Ectodermal cell (in vitro differentiated cells): ENCODE results near the gene APCDD1L.
"Not testable (repeated sequence)": the region's sequence is repeated elsewhere in the genome, so short reads cannot be mapped to it uniquely, and the experiment has no call there.

Source experiments
- H3K27ac ChIP-seq: 2 replicates; pipeline ENCODE4 v1.7.0; 2013; ENCODE audit warnings: mild to moderate bottlenecking, low read depth, low read length; ENCODE audit not compliant: insufficient read depth, poor library complexity, severe bottlenecking
- H3K27me3 ChIP-seq: 2 replicates; pipeline ENCODE4 v1.7.0; 2013; ENCODE audit warnings: mild to moderate bottlenecking, low read length; ENCODE audit not compliant: insufficient read depth, control insufficient read depth, poor library complexity, severe bottlenecking
- H3K36me3 ChIP-seq: one replicate; pipeline ENCODE4 v1.7.0; 2013; ENCODE audit warnings: low read length; ENCODE audit not compliant: control insufficient read depth, insufficient read depth
- H3K4me1 ChIP-seq: one replicate; pipeline ENCODE4 v1.7.0; 2013; ENCODE audit warnings: low read length; ENCODE audit not compliant: control insufficient read depth, insufficient read depth
- H3K4me3 ChIP-seq: 2 replicates; pipeline ENCODE4 v1.7.0; 2013; ENCODE audit warnings: low read depth, low read length, control low read depth; ENCODE audit not compliant: insufficient read depth
- H3K9me3 ChIP-seq: 2 replicates; pipeline ENCODE4 v1.7.0; 2013; ENCODE audit warnings: mild to moderate bottlenecking, low read length, moderate library complexity; ENCODE audit not compliant: control insufficient read depth
- WGBS, 2 experiments: methylation state at CpG; one replicate each; pipeline ENCODE4 v1.1.7; 2013; ENCODE audit warnings: missing lambda C conversion rate in 2 of 2; 5-methylcytosine and 5-hydroxymethylcytosine counted together

APCDD1L gene

GRCh38 chr20:58431134-58431533, 84.1 kb downstream of the APCDD1L start:
- no peaks in the 10 kb centered on the region for H3K27me3 ChIP-seq
- no peaks in the 10 kb centered on the region for H3K9me3 ChIP-seq
- no peaks in the 10 kb centered on the region for H3K4me1 ChIP-seq
- WGBS, 2 experiments = 94 to 96% methylated on average over 2 of the region's 2 CpGs
- no peak overlapping the region for H3K27ac ChIP-seq
- H3K4me3 ChIP-seq = no peak overlapping the region
- H3K36me3 ChIP-seq = no peaks in the 10 kb centered on the region

GRCh38 chr20:58429303-58429702, 85.9 kb downstream of the APCDD1L start:
- 94 to 95% methylated on average over 7 of the region's 7 CpGs for WGBS, 2 experiments
- H3K4me3 ChIP-seq = no peak overlapping the region
- no peaks in the 10 kb centered on the region for H3K4me1 ChIP-seq
- H3K36me3 ChIP-seq = no peaks in the 10 kb centered on the region
- H3K27me3 ChIP-seq = no peaks in the 10 kb centered on the region
- H3K9me3 ChIP-seq = no peaks in the 10 kb centered on the region
- no peak overlapping the region for H3K27ac ChIP-seq

GRCh38 chr20:58428364-58428763, 86.8 kb downstream of the APCDD1L start:
- Histone ChIP-seq H3K4me3 (no peak overlapping the region), H3K27ac (no peak overlapping the region), H3K27me3 (no peaks in the 10 kb centered on the region), H3K4me1 (peaks cover 9% of the 10 kb centered on the region), H3K36me3 (no peaks in the 10 kb centered on the region), H3K9me3 (no peaks in the 10 kb centered on the region)
- 95 to 97% methylated on average over 2 of the region's 2 CpGs for WGBS, 2 experiments

GRCh38 chr20:58427571-58427970, 87.6 kb downstream of the APCDD1L start:
- not testable (repeated sequence) for H3K9me3 ChIP-seq, H3K36me3 ChIP-seq, H3K27ac ChIP-seq, H3K27me3 ChIP-seq, H3K4me3 ChIP-seq
- peaks cover 14% of the 10 kb centered on the region for H3K4me1 ChIP-seq
- 96% methylated on average over 3 of the region's 3 CpGs for WGBS, 2 experiments

- Histone ChIP-seq H3K27me3 (no peaks in the 10 kb centered on the region), H3K4me3 (no peak overlapping the region), H3K27ac (no peak overlapping the region), H3K9me3 (no peaks in the 10 kb centered on the region), H3K36me3 (peaks cover 3% of the 10 kb centered on the region), H3K4me1 (peaks cover 17% of the 10 kb centered on the region)
- 40 to 44% methylated on average over 6 of the region's 6 CpGs for WGBS, 2 experiments
These were observed 90.8 kb downstream of the APCDD1L start for GRCh38 chr20:58424218-58424969.

- 86 to 94% methylated on average over 1 of the region's 1 CpG for whole genome bisulfite sequencing, 2 experiments
These were observed 93.7 kb downstream of the APCDD1L start for GRCh38 chr20:58421497-58421850.

GRCh38 chr20:58420798-58421496, 94.3 kb downstream of the APCDD1L start:
- WGBS, 2 experiments = 84 to 92% methylated on average over 2 to 3 of the region's 5 CpGs
- Histone ChIP-seq H3K9me3 (no peaks in the 10 kb centered on the region), H3K36me3 (peaks cover 7% of the 10 kb centered on the region), H3K4me3 (no peak overlapping the region), H3K27me3 (no peaks in the 10 kb centered on the region), H3K4me1 (peaks cover 17% of the 10 kb centered on the region), H3K27ac (no peak overlapping the region)

More at GRCh38 chr20:58421497-58421850, 93.7 kb downstream of the APCDD1L start:
- Histone ChIP-seq H3K4me3 (no peak overlapping the region), H3K36me3 (peaks cover 7% of the 10 kb centered on the region), H3K4me1 (peaks cover 17% of the 10 kb centered on the region), H3K27ac (no peak overlapping the region), H3K9me3 (no peaks in the 10 kb centered on the region), H3K27me3 (no peaks in the 10 kb centered on the region)

GRCh38 chr20:58418949-58419748, 96.0 kb downstream of the APCDD1L start:
- H3K4me1 ChIP-seq = peaks cover 16% of the 10 kb centered on the region
- no peak overlapping the region for H3K4me3 ChIP-seq
- no peaks in the 10 kb centered on the region for H3K9me3 ChIP-seq
- 88% methylated on average over 5 of the region's 5 CpGs for WGBS, 2 experiments
- H3K27ac ChIP-seq = no peak overlapping the region
- H3K27me3 ChIP-seq = no peaks in the 10 kb centered on the region
- H3K36me3 ChIP-seq = peaks cover 7% of the 10 kb centered on the region

- no peak overlapping the region for H3K4me3 ChIP-seq
- peaks cover under 1% of the 10 kb centered on the region for H3K4me1 ChIP-seq
- no peaks in the 10 kb centered on the region for H3K9me3 ChIP-seq
- H3K27ac ChIP-seq = no peak overlapping the region
- H3K27me3 ChIP-seq = no peaks in the 10 kb centered on the region
- H3K36me3 ChIP-seq = peaks cover 7% of the 10 kb centered on the region
- 95 to 96% methylated on average over 3 of the region's 3 CpGs for WGBS, 2 experiments
These were observed 97.8 kb downstream of the APCDD1L start for GRCh38 chr20:58417438-58417837.

GRCh38 chr20:58416835-58417234, 98.4 kb downstream of the APCDD1L start:
- no peaks in the 10 kb centered on the region for H3K9me3 ChIP-seq
- no peaks in the 10 kb centered on the region for H3K27me3 ChIP-seq
- no peak overlapping the region for H3K27ac ChIP-seq
- 97 to 100% methylated on average over 2 of the region's 2 CpGs for WGBS, 2 experiments
- peaks cover 7% of the 10 kb centered on the region for H3K36me3 ChIP-seq
- no peak overlapping the region for H3K4me3 ChIP-seq
- H3K4me1 ChIP-seq = no peaks in the 10 kb centered on the region
